NT2/D1 (cell line): ENCODE results near the gene ALDH4A1.

Experiments used
- SUZ12 ChIP-seq: IDR thresholded peaks from 2 replicates; pipeline ENCODE4 v1.6.1; 2011; ENCODE audit not compliant: insufficient read length, insufficient read depth; ENCODE audit errors: extremely low read depth
- ZNF274 ChIP-seq: IDR thresholded peaks from 2 replicates; pipeline ENCODE4 v1.6.1; 2011; ENCODE audit warnings: mild to moderate bottlenecking, low read depth, low read length

GRCh38 chr1:18874600-18874999, 27.8 kb downstream of the ALDH4A1 start:
- TF ChIP-seq ZNF274 (no peak), SUZ12 (no peak)
